ENCODE results near the gene ZSCAN4. TPM values are rescaled to one million over a fixed set of nuclear protein-coding genes. Genes with fewer than 3 reads are reported as not detected.

Gene ZSCAN4, protein sequence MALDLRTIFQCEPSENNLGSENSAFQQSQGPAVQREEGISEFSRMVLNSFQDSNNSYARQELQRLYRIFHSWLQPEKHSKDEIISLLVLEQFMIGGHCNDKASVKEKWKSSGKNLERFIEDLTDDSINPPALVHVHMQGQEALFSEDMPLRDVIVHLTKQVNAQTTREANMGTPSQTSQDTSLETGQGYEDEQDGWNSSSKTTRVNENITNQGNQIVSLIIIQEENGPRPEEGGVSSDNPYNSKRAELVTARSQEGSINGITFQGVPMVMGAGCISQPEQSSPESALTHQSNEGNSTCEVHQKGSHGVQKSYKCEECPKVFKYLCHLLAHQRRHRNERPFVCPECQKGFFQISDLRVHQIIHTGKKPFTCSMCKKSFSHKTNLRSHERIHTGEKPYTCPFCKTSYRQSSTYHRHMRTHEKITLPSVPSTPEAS
- total RNA-seq: 0.12 TPM in 1 of 2 replicates, not detected in the other
- not detected in 2 replicates for polyA plus RNA-seq

DNA sequence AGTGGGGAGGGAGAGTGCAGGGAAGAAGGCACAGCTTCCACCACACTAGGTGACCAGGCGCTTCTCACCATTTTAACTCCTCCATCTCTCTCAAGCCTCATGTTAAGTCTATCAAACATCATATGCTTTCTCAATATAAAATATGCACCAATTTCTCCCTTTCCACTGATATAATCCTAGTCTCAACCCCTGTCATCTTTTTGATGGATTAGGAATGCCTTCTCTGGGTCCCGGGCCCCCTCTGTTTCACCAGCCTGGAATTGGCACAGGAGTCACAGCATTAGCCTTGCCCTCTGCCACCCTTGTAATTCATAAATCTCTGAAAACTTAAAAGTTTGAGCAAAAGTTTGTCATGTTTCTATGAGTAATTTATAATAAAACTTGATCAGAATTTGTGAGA lies at the start of gene ZSCAN4:
Gene ZSCAN4 (plus strand): TSS at position 301 of the 400 bp plus-strand sequence. CDS start 7,211 bp downstream, outside the sequence.
- Histone ChIP-seq H3K4me1 (ENCODE audit: insufficient read depth) (no peaks in the 10 kb centered on the region), H3K27ac (no peak within 1 kb of the TSS), H3K4me3 (no peak within 1 kb of the TSS), H4K20me1 (ENCODE audit: insufficient read depth, poor library complexity, severe bottlenecking) (no peaks in the 10 kb centered on the region), H3K4me2 (no peak within 1 kb of the TSS), H3K9me2 (replicated peaks; ENCODE audit: insufficient read depth) (no peaks in the 10 kb centered on the region), H3K27me3 (no peaks in the 10 kb centered on the region), H3K9me3 (ENCODE audit: low read depth) (no peaks in the 10 kb centered on the region), H2AFZ (no peak within 1 kb of the TSS), H3K79me2 (no peaks in the 10 kb centered on the region), H3K36me3 (replicated peaks; ENCODE audit: insufficient read depth, low read depth) (no peaks in the 10 kb centered on the region)
- 94% methylated on average over 2 of the region's 2 CpGs for WGBS (ENCODE audit: low lambda C conversion rate, missing lambda C conversion rate)
- DNase-seq (ENCODE audit: low spot score): no peak
- TF ChIP-seq EZH2phosphoT487 (IDR thresholded peaks at IDR 0.05; ENCODE audit: low read depth, severe bottlenecking, unreplicated experiment) (no peak), CTCF (IDR thresholded peaks at IDR 0.05; ENCODE audit: poor library complexity) (no peak), EZH2 (IDR thresholded peaks at IDR 0.05; ENCODE audit: borderline replicate concordance) (no peak)

- no peak for TF ChIP-seq EZH2phosphoT487 (IDR thresholded peaks at IDR 0.05; ENCODE audit: low read depth, severe bottlenecking, unreplicated experiment)
- no peak for TF ChIP-seq CTCF (IDR thresholded peaks at IDR 0.05; ENCODE audit: poor library complexity)
- no peak for TF ChIP-seq EZH2 (IDR thresholded peaks at IDR 0.05; ENCODE audit: borderline replicate concordance)
- 100% methylated on average over 10 of the region's 10 CpGs for WGBS (ENCODE audit: low lambda C conversion rate, missing lambda C conversion rate)
- DNase-seq (ENCODE audit: low spot score): no peak
- peaks cover 86% of the 10 kb centered on the region for H3K9me3 ChIP-seq (ENCODE audit: low read depth)
- H3K4me3 ChIP-seq: no peak overlapping the region
- no peaks in the 10 kb centered on the region for H3K27me3 ChIP-seq
- no peak overlapping the region for H3K4me2 ChIP-seq
- H2AFZ ChIP-seq: no peak overlapping the region
- no peaks in the 10 kb centered on the region for H3K9me2 ChIP-seq (replicated peaks; ENCODE audit: insufficient read depth)
- H3K79me2 ChIP-seq: peaks cover 76% of the 10 kb centered on the region
- peaks cover 54% of the 10 kb centered on the region for H3K36me3 ChIP-seq (replicated peaks; ENCODE audit: insufficient read depth, low read depth)
- H3K4me1 ChIP-seq (ENCODE audit: insufficient read depth): no peaks in the 10 kb centered on the region
- no peak overlapping the region for H3K27ac ChIP-seq
- no peaks in the 10 kb centered on the region for H4K20me1 ChIP-seq (ENCODE audit: insufficient read depth, poor library complexity, severe bottlenecking)
Measured at GRCh38 chr19:57620673-57621348, 47.9 kb upstream of the ZSCAN4 start.

- Histone ChIP-seq H3K27ac (no peak overlapping the region), H3K4me1 (ENCODE audit: insufficient read depth) (no peaks in the 10 kb centered on the region), H3K9me2 (replicated peaks; ENCODE audit: insufficient read depth) (no peaks in the 10 kb centered on the region), H3K36me3 (replicated peaks; ENCODE audit: insufficient read depth, low read depth) (peaks cover 41% of the 10 kb centered on the region), H3K9me3 (ENCODE audit: low read depth) (peaks cover 70% of the 10 kb centered on the region), H2AFZ (no peak overlapping the region), H4K20me1 (ENCODE audit: insufficient read depth, poor library complexity, severe bottlenecking) (no peaks in the 10 kb centered on the region), H3K79me2 (peaks cover 53% of the 10 kb centered on the region), H3K4me3 (no peak overlapping the region), H3K4me2 (no peak overlapping the region), H3K27me3 (no peaks in the 10 kb centered on the region)
- DNase-seq (ENCODE audit: low spot score): no peak
- no peak for TF ChIP-seq EZH2phosphoT487 (IDR thresholded peaks at IDR 0.05; ENCODE audit: low read depth, severe bottlenecking, unreplicated experiment)
- TF ChIP-seq EZH2 (IDR thresholded peaks at IDR 0.05; ENCODE audit: borderline replicate concordance): no peak
- TF ChIP-seq CTCF (IDR thresholded peaks at IDR 0.05; ENCODE audit: poor library complexity): no peak
Measured at GRCh38 chr19:57623091-57623490, 45.6 kb upstream of the ZSCAN4 start.
